ENCODE measurements around the gene DOCK3.
"Not testable (repeated sequence)": the region's sequence is repeated elsewhere in the genome, so short reads cannot be mapped to it uniquely, and the experiment has no call there.

The DOCK3 gene

DNA sequence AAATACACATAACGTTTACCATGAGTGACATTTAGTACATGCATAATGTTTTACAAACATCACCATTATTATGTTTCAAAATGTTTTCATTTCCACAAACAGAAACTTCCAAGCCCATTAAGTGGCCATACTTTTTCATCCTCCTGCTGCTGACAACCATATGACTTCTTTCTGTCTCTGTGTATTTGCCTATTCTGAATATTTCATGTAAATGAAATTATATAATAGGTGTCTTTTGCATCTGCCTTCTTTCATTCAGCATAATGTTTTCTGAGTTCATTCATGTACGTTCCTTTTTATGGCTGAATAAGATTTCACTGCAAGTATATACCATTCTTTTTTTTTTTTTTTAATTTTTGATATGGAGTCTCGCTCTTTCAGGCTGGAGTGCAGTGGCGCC, 209.0 kb downstream of the DOCK3 start:
- Histone ChIP-seq H3K36me3 (ENCODE audit: control insufficient read depth, insufficient read depth, low read length) (no peaks in the 10 kb centered on the region), H3K9me3 (ENCODE audit: control insufficient read depth, insufficient read depth, low read depth, low read length) (no peaks in the 10 kb centered on the region), H3K27ac (ENCODE audit: low read depth, low read length) (no peak overlapping the region), H3K27me3 (ENCODE audit: control insufficient read depth, insufficient read depth, low read length) (no peaks in the 10 kb centered on the region), H3K4me1 (ENCODE audit: control insufficient read depth, insufficient read depth, low read length) (no peaks in the 10 kb centered on the region), H3K9ac (ENCODE audit: low read length) (no peak overlapping the region), H3K4me3 (ENCODE audit: low read depth, low read length) (no peak overlapping the region)

- Histone ChIP-seq H3K4me3 (ENCODE audit: low read depth, low read length) (no peak overlapping the region), H3K27ac (ENCODE audit: low read depth, low read length) (no peak overlapping the region)
Measured at GRCh38 chr3:50885070-50885850, 210.5 kb downstream of the DOCK3 start.

DNA sequence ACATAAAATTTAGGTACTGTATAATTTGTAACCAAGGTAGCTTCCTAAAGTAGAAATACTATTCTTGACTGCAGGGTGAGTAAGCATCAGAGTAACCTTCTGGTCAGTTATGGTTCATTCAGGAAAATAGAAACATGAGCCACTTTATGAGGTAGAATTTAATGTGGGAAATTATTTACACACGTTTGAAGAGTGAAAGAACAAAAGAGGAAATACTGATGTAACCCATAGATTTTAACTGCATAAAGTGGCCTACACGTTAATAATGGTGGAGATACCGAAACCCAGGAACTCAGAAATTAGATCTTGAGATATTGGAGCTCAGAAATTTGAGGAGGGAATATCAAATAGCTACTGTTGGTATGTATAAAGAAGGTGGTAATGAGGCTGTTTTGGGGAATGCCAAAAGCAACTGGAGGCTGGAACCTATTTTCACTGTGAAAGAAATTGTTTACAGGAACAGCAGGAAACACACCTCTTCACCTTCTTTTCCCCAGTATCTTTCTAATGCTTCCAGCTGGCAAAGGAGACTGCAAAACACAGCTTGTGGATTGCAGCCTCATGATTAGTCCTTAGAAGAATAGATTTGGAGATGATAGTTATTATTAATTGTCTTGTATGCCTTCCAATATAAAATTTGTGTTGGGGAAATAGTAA, 216.1 kb downstream of the DOCK3 start:
- Histone ChIP-seq H3K4me1 (ENCODE audit: control insufficient read depth, insufficient read depth, low read length) (peaks cover 39% of the 10 kb centered on the region), H3K36me3 (ENCODE audit: control insufficient read depth, insufficient read depth, low read length) (no peaks in the 10 kb centered on the region), H3K9ac (ENCODE audit: low read length) (peak overlapping the region; percentile 44), H3K9me3 (ENCODE audit: control insufficient read depth, insufficient read depth, low read depth, low read length) (no peaks in the 10 kb centered on the region), H3K27ac (ENCODE audit: low read depth, low read length) (peak overlapping the region; percentile 88), H3K4me3 (ENCODE audit: low read depth, low read length) (peak overlapping the region; percentile 44), H3K27me3 (ENCODE audit: control insufficient read depth, insufficient read depth, low read length) (no peaks in the 10 kb centered on the region)

More at GRCh38 chr3:50885070-50885850, 210.5 kb downstream of the DOCK3 start:
- Histone ChIP-seq H3K9me3 (ENCODE audit: control insufficient read depth, insufficient read depth, low read depth, low read length) (no peaks in the 10 kb centered on the region), H3K4me1 (ENCODE audit: control insufficient read depth, insufficient read depth, low read length) (peaks cover 7% of the 10 kb centered on the region; the same call in 1 of the 2 replicates), H3K9ac (ENCODE audit: low read length) (no peak overlapping the region), H3K36me3 (ENCODE audit: control insufficient read depth, insufficient read depth, low read length) (no peaks in the 10 kb centered on the region), H3K27me3 (ENCODE audit: control insufficient read depth, insufficient read depth, low read length) (no peaks in the 10 kb centered on the region)

DNA sequence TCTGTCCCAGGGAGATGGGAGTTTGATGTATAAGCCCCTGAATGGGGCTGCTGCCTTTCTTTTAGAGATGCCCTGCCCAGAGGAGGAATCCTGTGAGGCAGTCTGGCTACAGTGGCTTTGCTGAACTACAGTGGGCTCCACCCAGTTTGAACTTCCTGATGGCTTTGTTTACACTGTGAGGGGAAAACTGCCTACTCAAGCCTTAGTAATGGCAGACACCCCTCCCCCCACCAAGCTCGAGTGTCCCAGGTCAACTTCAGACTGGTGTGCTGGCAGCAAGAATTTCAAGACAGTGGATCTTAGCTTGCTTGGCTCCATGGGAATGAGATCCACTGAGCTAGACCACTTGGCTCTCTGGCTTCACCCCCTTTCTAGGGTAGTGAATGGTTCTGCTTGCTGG, 226.4 kb downstream of the DOCK3 start:
- H3K27me3 ChIP-seq (ENCODE audit: control insufficient read depth, insufficient read depth, low read length); H3K4me3 ChIP-seq (ENCODE audit: low read depth, low read length); H3K9me3 ChIP-seq (ENCODE audit: control insufficient read depth, insufficient read depth, low read depth, low read length); H3K27ac ChIP-seq (ENCODE audit: low read depth, low read length); H3K36me3 ChIP-seq (ENCODE audit: control insufficient read depth, insufficient read depth, low read length): not testable (repeated sequence)
- Histone ChIP-seq H3K4me1 (ENCODE audit: control insufficient read depth, insufficient read depth, low read length) (peaks cover 11% of the 10 kb centered on the region), H3K9ac (ENCODE audit: low read length) (peak overlapping the region; percentile 3)

GRCh38 chr3:50912746-50913145, 238.0 kb downstream of the DOCK3 start:
- H3K27me3 ChIP-seq (ENCODE audit: control insufficient read depth, insufficient read depth, low read length) = no peaks in the 10 kb centered on the region
- H3K36me3 ChIP-seq (ENCODE audit: control insufficient read depth, insufficient read depth, low read length) = no peaks in the 10 kb centered on the region
- H3K9me3 ChIP-seq (ENCODE audit: control insufficient read depth, insufficient read depth, low read depth, low read length) = peaks cover 2% of the 10 kb centered on the region; the same call in 1 of the 2 replicates
- no peak overlapping the region for H3K27ac ChIP-seq (ENCODE audit: low read depth, low read length)
- H3K4me3 ChIP-seq (ENCODE audit: low read depth, low read length) = no peak overlapping the region
- no peak overlapping the region for H3K9ac ChIP-seq (ENCODE audit: low read length)
- H3K4me1 ChIP-seq (ENCODE audit: control insufficient read depth, insufficient read depth, low read length) = peaks cover 16% of the 10 kb centered on the region

GRCh38 chr3:50913260-50913659, 238.5 kb downstream of the DOCK3 start:
- Histone ChIP-seq H3K27ac (ENCODE audit: low read depth, low read length) (no peak overlapping the region), H3K9ac (ENCODE audit: low read length) (no peak overlapping the region), H3K4me3 (ENCODE audit: low read depth, low read length) (no peak overlapping the region), H3K36me3 (ENCODE audit: control insufficient read depth, insufficient read depth, low read length) (no peaks in the 10 kb centered on the region), H3K27me3 (ENCODE audit: control insufficient read depth, insufficient read depth, low read length) (no peaks in the 10 kb centered on the region), H3K9me3 (ENCODE audit: control insufficient read depth, insufficient read depth, low read depth, low read length) (peaks cover 3% of the 10 kb centered on the region; the same call in 1 of the 2 replicates), H3K4me1 (ENCODE audit: control insufficient read depth, insufficient read depth, low read length) (peaks cover 16% of the 10 kb centered on the region)

DNA sequence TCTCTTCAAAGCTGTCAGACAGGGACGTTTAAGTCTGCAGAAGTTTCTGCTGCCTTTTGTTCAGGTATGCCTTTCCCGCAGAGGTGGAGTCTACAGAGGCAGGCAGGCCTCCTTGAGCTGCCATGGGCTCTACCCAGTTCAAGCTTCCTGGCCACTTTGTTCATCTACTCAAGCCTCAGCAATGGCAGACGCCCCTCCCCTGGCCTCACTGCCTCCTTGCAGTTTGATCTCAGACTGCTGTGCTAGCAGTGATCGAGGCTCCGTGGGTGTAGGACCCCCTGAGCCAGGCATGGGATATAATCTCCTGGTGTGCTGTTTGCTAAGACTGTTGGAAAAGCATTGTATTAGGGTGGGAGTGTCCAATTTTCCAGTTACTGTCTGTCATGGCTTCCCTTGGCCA, 247.3 kb downstream of the DOCK3 start:
- H3K9me3 ChIP-seq (ENCODE audit: control insufficient read depth, insufficient read depth, low read depth, low read length) = peaks cover 23% of the 10 kb centered on the region
- H3K27me3 ChIP-seq (ENCODE audit: control insufficient read depth, insufficient read depth, low read length); H3K9ac ChIP-seq (ENCODE audit: low read length); H3K27ac ChIP-seq (ENCODE audit: low read depth, low read length); H3K4me3 ChIP-seq (ENCODE audit: low read depth, low read length); H3K36me3 ChIP-seq (ENCODE audit: control insufficient read depth, insufficient read depth, low read length): not testable (repeated sequence)
- H3K4me1 ChIP-seq (ENCODE audit: control insufficient read depth, insufficient read depth, low read length) = peaks cover 33% of the 10 kb centered on the region

DNA sequence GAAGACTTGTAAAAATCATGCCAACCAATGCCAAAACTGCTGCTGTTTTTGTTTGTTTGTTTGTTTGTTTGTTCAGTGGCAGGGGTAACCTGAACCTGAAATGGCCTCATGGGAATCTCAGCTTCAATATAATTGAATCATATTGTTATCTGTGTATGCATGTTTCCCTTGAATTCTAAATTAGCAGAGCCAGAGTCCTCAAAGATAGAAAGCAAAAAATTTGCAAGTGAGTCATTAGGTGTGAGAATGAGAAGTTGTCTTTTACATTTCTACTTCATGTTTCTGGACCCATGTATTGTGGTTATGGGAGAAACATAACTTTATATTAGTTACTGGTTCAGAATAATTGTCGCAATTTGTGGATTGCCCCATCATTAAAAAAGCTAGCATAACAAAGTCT, 249.2 kb downstream of the DOCK3 start:
- H3K9ac ChIP-seq (ENCODE audit: low read length) = no peak overlapping the region
- no peak overlapping the region for H3K4me3 ChIP-seq (ENCODE audit: low read depth, low read length)
- peaks cover 20% of the 10 kb centered on the region for H3K9me3 ChIP-seq (ENCODE audit: control insufficient read depth, insufficient read depth, low read depth, low read length)
- peaks cover 41% of the 10 kb centered on the region for H3K4me1 ChIP-seq (ENCODE audit: control insufficient read depth, insufficient read depth, low read length)
- H3K27ac ChIP-seq (ENCODE audit: low read depth, low read length) = no peak overlapping the region
- no peaks in the 10 kb centered on the region for H3K27me3 ChIP-seq (ENCODE audit: control insufficient read depth, insufficient read depth, low read length)
- H3K36me3 ChIP-seq (ENCODE audit: control insufficient read depth, insufficient read depth, low read length) = no peaks in the 10 kb centered on the region

DNA sequence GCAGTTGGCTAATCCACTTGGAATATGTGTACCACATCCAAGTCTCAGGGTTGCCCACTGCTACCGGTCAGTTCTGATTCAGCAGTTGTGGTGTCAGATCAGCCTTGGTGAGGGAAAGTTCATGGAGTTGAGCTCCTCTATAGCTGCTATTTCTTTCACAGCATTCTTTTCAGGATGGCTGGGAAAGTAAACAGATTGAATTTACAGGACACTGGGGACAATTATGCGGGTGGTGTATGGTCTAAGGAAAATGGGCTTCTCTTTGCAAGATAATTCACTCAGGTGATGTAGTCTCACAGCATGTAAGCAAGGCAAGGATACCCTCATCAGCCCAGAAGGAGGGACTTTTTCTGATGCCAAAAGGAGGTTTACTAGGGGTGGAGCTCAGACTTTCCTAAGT, 249.9 kb downstream of the DOCK3 start:
- H3K4me3 ChIP-seq (ENCODE audit: low read depth, low read length) = no peak overlapping the region
- peaks cover 41% of the 10 kb centered on the region for H3K4me1 ChIP-seq (ENCODE audit: control insufficient read depth, insufficient read depth, low read length)
- no peak overlapping the region for H3K27ac ChIP-seq (ENCODE audit: low read depth, low read length)
- peaks cover 20% of the 10 kb centered on the region for H3K9me3 ChIP-seq (ENCODE audit: control insufficient read depth, insufficient read depth, low read depth, low read length)
- no peak overlapping the region for H3K9ac ChIP-seq (ENCODE audit: low read length)
- H3K27me3 ChIP-seq (ENCODE audit: control insufficient read depth, insufficient read depth, low read length) = no peaks in the 10 kb centered on the region
- H3K36me3 ChIP-seq (ENCODE audit: control insufficient read depth, insufficient read depth, low read length) = no peaks in the 10 kb centered on the region

DNA sequence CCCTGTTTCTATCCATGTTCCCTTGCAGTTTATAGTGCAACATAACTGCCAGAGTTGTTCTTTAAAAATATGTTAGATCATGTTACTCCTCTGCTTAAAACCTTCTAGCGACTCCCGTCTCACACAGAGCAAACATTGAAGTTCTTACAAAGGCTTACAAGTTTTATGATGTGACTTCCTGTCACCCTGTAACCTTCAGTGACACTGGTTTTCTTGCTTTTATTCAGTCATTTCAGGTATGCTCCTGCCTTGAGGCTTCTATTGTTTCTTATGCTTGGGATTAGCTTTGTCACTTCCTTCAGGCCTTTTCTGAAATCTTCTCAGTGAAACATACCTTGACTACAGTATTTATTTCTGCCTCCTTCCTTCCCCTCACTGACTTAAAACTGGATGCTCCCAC, 252.1 kb downstream of the DOCK3 start:
- H3K9ac ChIP-seq (ENCODE audit: low read length) = peak overlapping the region; percentile 53
- no peak overlapping the region for H3K4me3 ChIP-seq (ENCODE audit: low read depth, low read length)
- peaks cover 41% of the 10 kb centered on the region for H3K4me1 ChIP-seq (ENCODE audit: control insufficient read depth, insufficient read depth, low read length)
- H3K27me3 ChIP-seq (ENCODE audit: control insufficient read depth, insufficient read depth, low read length) = no peaks in the 10 kb centered on the region
- no peaks in the 10 kb centered on the region for H3K36me3 ChIP-seq (ENCODE audit: control insufficient read depth, insufficient read depth, low read length)
- peaks cover 11% of the 10 kb centered on the region for H3K9me3 ChIP-seq (ENCODE audit: control insufficient read depth, insufficient read depth, low read depth, low read length)
- H3K27ac ChIP-seq (ENCODE audit: low read depth, low read length) = peak overlapping the region; percentile 47

DNA sequence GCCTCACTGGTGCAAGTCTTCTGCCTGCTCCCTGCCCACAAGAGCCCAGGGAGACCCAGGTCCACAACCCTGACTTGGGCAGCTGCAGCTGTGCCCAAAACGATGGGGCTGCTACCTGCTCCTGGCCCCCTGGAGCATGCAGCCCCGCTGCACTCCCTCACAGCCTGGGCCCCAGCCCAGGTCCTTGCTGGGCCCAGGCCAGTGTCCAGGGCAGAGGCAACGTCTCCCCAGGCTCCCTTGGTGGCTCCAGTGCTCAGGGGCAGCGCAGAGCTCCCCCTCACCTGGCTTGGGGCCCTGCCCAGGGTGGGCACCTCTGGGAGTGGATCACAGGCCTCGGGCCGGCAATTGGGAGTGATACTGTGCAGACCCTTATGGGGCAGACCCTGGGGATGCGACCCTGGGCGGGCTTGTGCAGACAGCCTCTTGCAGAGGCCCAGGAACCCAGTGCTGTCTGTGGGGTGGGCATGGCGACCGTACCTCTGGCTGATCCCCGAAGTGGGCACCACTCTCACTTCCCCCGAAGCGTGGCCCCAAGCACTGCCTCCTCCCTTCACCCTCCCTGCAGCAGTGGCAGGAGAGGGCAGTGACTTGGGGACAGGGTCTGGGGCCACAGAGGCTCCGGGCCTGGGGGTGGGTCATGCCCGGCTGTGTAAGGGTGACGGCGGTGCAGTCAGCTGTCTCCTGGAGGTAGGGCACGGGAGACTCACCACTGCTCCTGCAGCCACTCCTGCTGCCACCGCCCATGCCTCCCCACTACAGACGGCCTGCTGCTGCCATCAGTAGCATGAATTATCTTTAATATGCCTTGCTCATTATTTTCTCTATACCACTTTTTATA, 255.9 kb downstream of the DOCK3 start:
- Histone ChIP-seq H3K9ac (ENCODE audit: low read length) (no peak overlapping the region), H3K27ac (ENCODE audit: low read depth, low read length) (no peak overlapping the region), H3K27me3 (ENCODE audit: control insufficient read depth, insufficient read depth, low read length) (no peaks in the 10 kb centered on the region), H3K9me3 (ENCODE audit: control insufficient read depth, insufficient read depth, low read depth, low read length) (peaks cover 18% of the 10 kb centered on the region), H3K4me3 (ENCODE audit: low read depth, low read length) (no peak overlapping the region), H3K36me3 (ENCODE audit: control insufficient read depth, insufficient read depth, low read length) (peaks cover 8% of the 10 kb centered on the region), H3K4me1 (ENCODE audit: control insufficient read depth, insufficient read depth, low read length) (peaks cover 20% of the 10 kb centered on the region)
